Measurements from ENCODE around the gene ADAMTS2.

GRCh38 chr5:179260324-179261070 lies 84.8 kb downstream of the ADAMTS2 start:
- TF ChIP-seq CTCF (IDR thresholded peaks at IDR 0.05) = no peak
- TF ChIP-seq POLR2A (IDR thresholded peaks at IDR 0.05) = no peak
- TF ChIP-seq POLR2AphosphoS5 (IDR thresholded peaks at IDR 0.05) = no peak
- no peak for TF ChIP-seq EP300 (IDR thresholded peaks at IDR 0.05; ENCODE audit: low read depth)

All from transverse colon (tissue), 4 donors.